HG02852 (cell line): ENCODE measurements around the gene XRN2.
"Not testable (repeated sequence)": the region's sequence is repeated elsewhere in the genome, so short reads cannot be mapped to it uniquely, and the experiment has no call there.

Source experiments
- ATAC-seq: cut with Tn5 transposase; IDR thresholded peaks from one replicate; pipeline ENCODE4 v1.9.1; 2021; ENCODE audit warnings: mild to moderate bottlenecking, moderate library complexity; ENCODE audit not compliant: unreplicated experiment

XRN2 gene

DNA sequence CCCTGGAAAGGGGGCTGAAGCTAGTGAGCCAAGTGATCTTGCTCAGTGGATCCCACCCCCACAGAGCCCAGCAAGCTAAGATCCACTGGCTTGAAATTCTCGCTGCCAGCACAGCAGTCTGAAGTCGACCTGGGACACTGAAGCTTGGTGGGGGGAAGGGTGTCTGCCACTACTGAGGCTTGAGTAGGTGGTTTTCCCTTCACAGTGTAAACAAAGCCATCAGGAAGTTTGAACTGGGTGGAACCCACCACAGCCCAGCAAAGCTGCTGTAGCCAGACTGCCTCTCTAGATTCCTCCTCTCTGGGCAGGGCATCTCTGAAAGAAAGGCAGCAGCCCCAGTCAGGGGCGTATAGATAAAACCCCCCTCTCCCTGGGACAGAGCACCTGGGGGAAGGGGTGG is 110.9 kb downstream of the XRN2 start:
- not testable (repeated sequence) for ATAC-seq

- not testable (repeated sequence) for ATAC-seq
These were observed 116.0 kb downstream of the XRN2 start for GRCh38 chr20:21419147-21419546.

GRCh38 chr20:21421601-21422236 is 118.6 kb downstream of the XRN2 start:
- ATAC-seq = no peak

- not testable (repeated sequence) for ATAC-seq
These were observed 120.6 kb downstream of the XRN2 start for GRCh38 chr20:21423712-21424111.

GRCh38 chr20:21424846-21425245 is 121.7 kb downstream of the XRN2 start:
- no peak for ATAC-seq

GRCh38 chr20:21430020-21430419 is 126.9 kb downstream of the XRN2 start:
- no peak for ATAC-seq

GRCh38 chr20:21432911-21433310 is 129.8 kb downstream of the XRN2 start:
- ATAC-seq = no peak

DNA sequence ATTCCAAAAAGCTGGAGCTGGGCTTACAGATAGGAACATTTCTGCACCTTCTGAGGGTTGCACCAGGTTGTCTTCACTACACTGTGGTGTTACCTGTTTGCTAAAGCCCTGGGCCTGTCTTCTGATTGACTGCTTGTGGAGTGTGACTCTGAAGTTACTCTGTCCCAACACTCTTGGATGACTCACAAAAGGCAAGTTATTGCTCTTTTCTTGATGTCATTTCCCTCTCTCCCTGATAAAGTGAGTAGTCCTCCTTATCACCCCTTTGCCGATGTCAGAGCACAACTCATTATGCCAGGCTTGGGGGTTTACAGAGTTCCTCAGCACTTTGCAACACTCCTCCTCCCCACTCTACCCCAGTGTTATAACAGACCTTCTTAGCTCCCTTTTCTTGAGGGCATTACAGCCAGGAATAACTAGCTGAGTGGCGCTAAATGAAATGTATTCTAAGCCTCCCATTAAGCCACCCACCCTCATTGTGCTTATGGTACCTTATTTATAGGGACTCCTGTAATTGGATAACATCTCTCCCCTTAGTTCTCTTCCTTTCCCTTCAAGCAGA is 130.3 kb downstream of the XRN2 start:
- no peak for ATAC-seq

DNA sequence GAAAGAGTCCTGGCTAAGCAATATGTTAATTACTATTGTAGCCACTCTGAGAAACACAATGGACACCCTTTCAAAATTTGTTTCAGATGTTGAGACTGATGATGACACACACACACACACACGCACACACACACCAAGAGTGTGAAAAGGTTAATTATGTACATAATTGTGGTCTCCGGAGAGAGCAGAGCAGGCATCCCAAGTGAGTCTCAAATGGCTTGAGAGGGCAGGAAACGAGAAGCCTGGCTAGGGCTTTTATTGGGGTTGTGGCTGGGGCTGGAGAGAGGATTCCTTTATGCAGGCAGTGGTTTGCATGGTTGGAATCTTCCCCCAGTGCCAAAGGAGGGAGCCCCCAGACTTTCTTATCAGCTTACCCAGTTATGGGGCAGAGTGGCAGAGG is 132.4 kb downstream of the XRN2 start:
- ATAC-seq = no peak

DNA sequence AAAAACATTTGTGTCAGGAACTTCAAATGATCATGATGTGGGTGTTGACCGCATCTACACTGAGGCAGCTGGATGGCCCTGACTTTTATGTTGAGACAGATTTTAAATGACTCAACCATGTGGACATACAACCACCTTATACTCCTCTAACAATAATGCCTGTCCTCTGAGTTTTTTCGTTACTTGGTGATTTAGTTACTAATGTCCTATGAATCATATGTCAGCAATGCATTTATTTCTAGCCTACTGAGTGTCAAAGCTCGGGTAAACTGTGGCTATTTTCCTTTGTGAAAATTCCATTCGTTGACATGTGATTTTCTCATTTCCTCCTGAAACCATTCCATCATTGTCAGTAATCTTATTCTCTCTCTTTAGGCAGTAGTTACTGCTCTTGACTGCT is 133.1 kb downstream of the XRN2 start:
- no peak for ATAC-seq

GRCh38 chr20:21437248-21437647 is 134.1 kb downstream of the XRN2 start:
- no peak for ATAC-seq

- no peak for ATAC-seq
These were observed 134.7 kb downstream of the XRN2 start for GRCh38 chr20:21437816-21438215.
